ENCODE data around the gene SPIRE1.
A peak's percentile ranks its signal among the peaks of the same experiment; 100 is the strongest.

The SPIRE1 gene

DNA sequence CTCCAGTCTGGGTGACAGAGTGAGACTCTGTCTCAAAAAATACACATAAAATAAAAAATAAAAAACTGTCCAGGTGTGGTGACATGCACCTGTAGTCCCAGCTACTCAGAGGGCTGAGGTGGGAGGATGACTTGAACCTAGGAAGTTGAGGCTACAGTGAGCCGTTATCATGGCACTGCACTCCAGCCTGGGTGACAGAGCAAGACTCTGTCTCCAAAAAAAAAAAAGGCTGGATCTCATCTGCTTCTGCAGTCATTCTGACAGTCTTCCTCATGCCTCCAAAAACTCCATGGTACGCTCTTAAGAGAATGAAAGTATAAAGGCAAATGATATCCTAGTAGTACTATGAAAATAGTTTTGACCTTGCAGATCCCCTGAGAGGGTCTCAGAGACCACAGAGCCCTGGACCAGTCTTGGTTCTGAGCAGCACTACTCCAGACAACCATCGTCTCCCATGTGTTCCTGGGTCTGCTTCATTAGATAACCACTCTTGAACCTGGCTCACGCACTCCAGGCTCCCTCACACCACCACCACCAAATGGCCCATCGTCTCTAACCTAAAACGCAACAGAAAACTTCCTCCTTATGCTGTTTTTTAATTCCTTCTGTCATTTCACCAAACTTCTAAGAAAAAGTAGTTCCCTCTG is 26.0 kb downstream of the SPIRE1 start:
- TF ChIP-seq TAF1 (IDR thresholded peaks at IDR 0.05; ENCODE audit: low read depth) (no peak), USF1 (IDR thresholded peaks at IDR 0.05) (no peak), RAD21 (IDR thresholded peaks at IDR 0.05; ENCODE audit: low read depth) (no peak), FOXM1 (IDR thresholded peaks at IDR 0.05; ENCODE audit: borderline replicate concordance, low read depth) (no peak), YY1 (IDR thresholded peaks at IDR 0.05; ENCODE audit: low read depth) (no peak), ZBTB7A (IDR thresholded peaks at IDR 0.05; ENCODE audit: low read depth) (no peak), MAX (IDR thresholded peaks at IDR 0.05) (no peak)

DNA sequence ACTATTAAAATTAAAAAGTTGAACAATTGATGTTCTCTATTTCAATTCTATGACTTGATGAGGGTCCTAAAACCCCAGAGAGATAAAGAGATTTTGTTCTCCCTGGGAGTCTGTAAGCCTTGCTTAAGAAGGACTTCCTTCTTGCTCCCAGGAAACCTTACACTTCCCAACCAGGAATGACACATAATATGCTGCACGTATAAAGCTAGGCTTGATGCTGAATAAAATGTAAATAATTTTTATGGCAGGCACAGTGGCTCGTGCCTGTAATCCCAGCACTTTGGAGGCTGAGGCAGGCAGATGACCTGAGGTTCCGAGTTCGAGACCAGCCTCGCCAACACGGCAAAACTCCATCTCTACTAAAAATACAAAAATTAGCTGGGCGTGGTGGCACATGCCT is 27.8 kb downstream of the SPIRE1 start:
- TF ChIP-seq CEBPB (IDR thresholded peaks at IDR 0.05) (no peak), TCF12 (IDR thresholded peaks at IDR 0.05; ENCODE audit: low read depth) (no peak)

- TF ChIP-seq TAF1 (IDR thresholded peaks at IDR 0.05; ENCODE audit: low read depth): no peak
- TF ChIP-seq EGR1 (IDR thresholded peaks at IDR 0.05): no peak
- no peak for TF ChIP-seq FOXM1 (IDR thresholded peaks at IDR 0.05; ENCODE audit: borderline replicate concordance, low read depth)
- no peak for TF ChIP-seq REST (IDR thresholded peaks at IDR 0.05; ENCODE audit: low read depth)
- no peak for TF ChIP-seq MAX (IDR thresholded peaks at IDR 0.05)
- TF ChIP-seq ZBTB7A (IDR thresholded peaks at IDR 0.05; ENCODE audit: low read depth): no peak
- no peak for TF ChIP-seq YY1 (IDR thresholded peaks at IDR 0.05; ENCODE audit: low read depth)
- no peak for TF ChIP-seq TCF12 (IDR thresholded peaks at IDR 0.05; ENCODE audit: low read depth)
- no peak for TF ChIP-seq CEBPB (IDR thresholded peaks at IDR 0.05)
- TF ChIP-seq TEAD4 (IDR thresholded peaks at IDR 0.05): no peak
- no peak for TF ChIP-seq EP300 (IDR thresholded peaks at IDR 0.05; ENCODE audit: borderline replicate concordance)
- TF ChIP-seq RAD21 (IDR thresholded peaks at IDR 0.05; ENCODE audit: low read depth): no peak
- no peak for TF ChIP-seq USF1 (IDR thresholded peaks at IDR 0.05)
- TF ChIP-seq CREB1 (IDR thresholded peaks at IDR 0.05; ENCODE audit: low read depth): no peak
- TF ChIP-seq NFIC (IDR thresholded peaks at IDR 0.05): no peak
Observed at GRCh38 chr18:12628706-12629702, 28.9 kb downstream of the SPIRE1 start.

DNA sequence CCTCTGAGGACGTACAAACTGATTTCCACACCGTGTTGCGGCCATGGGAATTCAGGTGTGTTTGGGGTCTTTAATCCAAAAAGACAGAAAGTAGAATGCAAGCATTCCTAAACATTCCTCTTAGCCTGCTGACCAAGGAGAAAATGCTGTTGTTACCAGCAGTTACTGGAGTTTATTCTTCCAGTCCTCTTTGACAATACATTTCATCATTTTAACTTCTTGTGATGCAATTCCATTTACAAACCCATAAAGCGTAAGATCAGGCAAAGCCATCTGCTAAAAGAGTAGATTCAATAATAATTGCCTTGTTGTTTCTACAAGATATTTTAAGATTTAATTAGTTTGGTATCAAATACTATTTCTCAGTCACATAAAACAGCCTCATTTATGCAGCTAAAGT is 32.7 kb downstream of the SPIRE1 start:
- peak; percentile 37; the same call in 1 of the 2 replicates for TF ChIP-seq CEBPB (IDR thresholded peaks at IDR 0.05)
- no peak for TF ChIP-seq FOXM1 (IDR thresholded peaks at IDR 0.05; ENCODE audit: borderline replicate concordance, low read depth)

DNA sequence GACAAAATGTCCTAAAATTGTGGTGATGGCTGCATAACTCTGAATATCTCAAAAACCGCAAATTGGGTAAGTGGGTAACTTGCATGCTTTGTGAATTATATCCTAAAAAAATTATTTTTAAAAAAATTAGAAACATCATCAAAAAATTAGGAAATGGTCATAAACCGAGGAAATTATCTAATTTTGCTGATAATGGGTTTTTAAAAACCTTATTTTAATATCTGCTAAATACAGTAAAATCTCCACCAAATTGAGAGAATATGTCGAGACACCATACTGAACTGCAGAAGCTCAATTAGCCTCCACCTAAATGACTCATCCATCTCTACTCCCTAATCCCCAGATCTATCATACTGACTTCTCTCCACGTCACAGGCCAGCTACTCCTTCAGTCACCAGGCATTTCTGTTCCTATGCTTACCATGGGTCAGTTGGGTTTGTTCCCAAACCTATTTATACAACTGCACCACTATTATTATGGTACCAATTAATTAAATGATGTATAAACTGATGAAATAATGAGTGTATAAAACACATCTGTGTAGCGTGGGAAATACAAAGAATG is 36.1 kb downstream of the SPIRE1 start:
- TF ChIP-seq REST (IDR thresholded peaks at IDR 0.05; ENCODE audit: low read depth) (no peak), ZBTB7A (IDR thresholded peaks at IDR 0.05; ENCODE audit: low read depth) (no peak), NFIC (IDR thresholded peaks at IDR 0.05) (no peak), TAF1 (IDR thresholded peaks at IDR 0.05; ENCODE audit: low read depth) (no peak), CEBPB (IDR thresholded peaks at IDR 0.05) (no peak), TCF12 (IDR thresholded peaks at IDR 0.05; ENCODE audit: low read depth) (no peak), USF1 (IDR thresholded peaks at IDR 0.05) (no peak), RAD21 (IDR thresholded peaks at IDR 0.05; ENCODE audit: low read depth) (no peak), EGR1 (IDR thresholded peaks at IDR 0.05) (no peak), MAX (IDR thresholded peaks at IDR 0.05) (no peak)

Data from Ishikawa (cell line).